ENCODE measurements around the gene FAM187B.
"Not testable (repeated sequence)": the region's sequence is repeated elsewhere in the genome, so short reads cannot be mapped to it uniquely, and the experiment has no call there.

FAM187B gene

DNA sequence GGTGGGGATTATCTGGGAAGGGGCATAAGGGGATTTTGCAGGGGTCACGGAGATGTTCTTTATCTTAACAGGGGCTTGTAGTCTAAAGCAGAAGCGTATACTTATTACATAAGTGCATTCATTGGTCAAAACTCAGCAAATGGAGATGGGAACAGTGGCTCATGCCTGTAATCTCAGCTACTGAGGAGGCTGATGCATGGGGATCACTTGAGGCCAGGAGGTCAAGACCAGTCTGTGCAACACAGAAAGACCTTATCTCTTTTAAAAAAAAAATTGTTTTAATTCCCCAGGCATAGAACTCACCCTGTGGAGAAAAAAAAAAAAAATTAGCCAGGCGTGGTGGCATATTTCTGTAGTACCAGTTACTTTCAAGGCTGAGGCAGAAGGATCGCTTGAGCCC is 18.9 kb downstream of the FAM187B start:
- no peak for DNase-seq

DNA sequence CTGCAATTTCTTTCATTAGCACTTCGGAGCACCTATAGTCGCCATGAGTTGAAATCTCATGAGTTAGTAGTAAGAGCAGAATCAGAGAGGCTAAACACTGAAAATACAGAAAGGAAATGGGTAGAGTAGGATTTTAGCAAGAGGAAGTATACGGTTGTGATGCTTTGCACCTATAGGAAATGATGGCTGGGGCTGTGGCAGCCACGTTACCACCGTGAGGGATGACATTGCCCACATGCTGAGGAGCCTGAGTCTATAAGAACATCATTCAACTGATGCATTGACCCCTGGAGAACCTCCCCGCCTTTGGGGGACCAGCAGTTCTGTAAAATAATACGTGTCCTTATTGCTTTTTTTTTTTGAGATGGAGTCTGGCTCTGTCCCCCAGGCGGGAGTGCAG is 20.4 kb downstream of the FAM187B start:
- DNase-seq: no peak

GRCh38 chr19:35207391-35207871 is 21.1 kb downstream of the FAM187B start:
- DNase-seq: no peak

- no peak for DNase-seq
These were observed 21.7 kb downstream of the FAM187B start for GRCh38 chr19:35206855-35207254.

GRCh38 chr19:35206379-35206778 is 22.2 kb downstream of the FAM187B start:
- no peak for DNase-seq

DNA sequence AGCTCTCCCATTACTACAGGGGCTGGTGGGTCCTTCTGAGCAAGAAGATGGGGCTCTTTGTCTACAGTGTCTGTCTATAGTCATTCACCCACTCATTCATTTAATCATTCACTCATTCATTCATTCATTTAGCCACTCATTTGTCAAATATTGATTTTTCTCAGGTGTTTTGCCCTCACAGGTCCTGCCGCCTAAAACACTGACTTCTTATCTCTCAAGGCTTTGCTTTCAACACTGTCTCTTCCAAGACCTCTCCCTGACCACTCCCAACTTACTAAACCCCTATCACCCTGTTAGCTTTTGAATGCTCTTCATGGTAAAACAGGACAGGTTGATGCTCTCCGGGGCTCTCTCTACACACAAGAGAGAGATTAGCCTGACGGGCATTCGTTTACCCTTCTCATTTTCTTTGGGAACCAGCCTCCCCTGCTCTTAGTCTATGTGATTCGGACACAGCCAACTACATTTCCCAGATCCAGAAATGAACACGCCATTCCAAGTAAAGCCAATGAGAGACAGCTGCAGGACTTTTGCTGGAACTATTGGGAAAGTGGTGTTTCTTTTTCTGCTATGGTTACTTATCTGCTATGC is 22.7 kb downstream of the FAM187B start:
- DNase-seq: no peak

DNA sequence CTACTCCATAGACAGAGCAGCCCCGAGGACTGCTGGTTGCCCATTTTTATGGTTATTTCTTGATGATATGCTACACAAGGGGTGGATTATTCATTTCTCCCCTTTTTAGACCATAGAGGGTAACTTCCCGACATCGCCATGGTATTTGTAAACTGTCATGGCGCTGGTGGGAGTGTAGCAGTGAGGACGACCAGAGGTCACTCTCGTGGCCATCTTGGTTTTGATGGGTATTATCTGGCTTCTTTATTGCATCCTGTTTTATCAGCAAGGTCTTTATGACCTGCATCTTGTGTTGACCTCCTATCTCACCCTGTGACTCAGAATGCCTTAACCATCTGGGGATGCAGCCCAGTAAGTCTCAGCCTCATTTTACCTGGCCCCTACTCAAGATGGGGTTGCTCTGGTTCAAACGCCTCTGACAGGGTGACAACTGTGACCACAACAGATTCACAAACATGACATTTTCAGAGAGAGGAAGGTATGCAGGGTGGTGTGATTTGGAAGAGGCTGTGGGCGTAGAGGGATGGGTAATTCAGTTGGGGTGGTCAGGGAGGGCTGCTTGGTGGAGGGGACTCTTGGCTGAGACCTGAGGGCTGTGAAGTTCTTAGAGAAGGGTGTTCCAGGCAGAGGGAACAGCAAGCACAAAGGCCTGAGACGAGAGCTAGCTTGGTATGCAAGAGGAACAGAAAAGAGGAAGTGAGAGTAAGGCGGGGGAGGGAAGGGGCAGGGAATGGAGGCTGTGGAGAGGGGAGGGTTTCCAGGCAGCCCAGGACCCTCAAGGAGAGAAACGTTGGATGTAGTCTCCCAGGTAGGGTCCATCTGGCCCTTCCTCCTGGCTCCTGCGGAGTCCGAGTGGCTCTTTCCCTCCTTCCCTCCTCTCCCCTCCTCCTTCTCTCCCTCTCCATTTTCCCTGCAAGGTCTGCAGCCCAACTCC is 23.5 kb downstream of the FAM187B start:
- no peak for DNase-seq

DNA sequence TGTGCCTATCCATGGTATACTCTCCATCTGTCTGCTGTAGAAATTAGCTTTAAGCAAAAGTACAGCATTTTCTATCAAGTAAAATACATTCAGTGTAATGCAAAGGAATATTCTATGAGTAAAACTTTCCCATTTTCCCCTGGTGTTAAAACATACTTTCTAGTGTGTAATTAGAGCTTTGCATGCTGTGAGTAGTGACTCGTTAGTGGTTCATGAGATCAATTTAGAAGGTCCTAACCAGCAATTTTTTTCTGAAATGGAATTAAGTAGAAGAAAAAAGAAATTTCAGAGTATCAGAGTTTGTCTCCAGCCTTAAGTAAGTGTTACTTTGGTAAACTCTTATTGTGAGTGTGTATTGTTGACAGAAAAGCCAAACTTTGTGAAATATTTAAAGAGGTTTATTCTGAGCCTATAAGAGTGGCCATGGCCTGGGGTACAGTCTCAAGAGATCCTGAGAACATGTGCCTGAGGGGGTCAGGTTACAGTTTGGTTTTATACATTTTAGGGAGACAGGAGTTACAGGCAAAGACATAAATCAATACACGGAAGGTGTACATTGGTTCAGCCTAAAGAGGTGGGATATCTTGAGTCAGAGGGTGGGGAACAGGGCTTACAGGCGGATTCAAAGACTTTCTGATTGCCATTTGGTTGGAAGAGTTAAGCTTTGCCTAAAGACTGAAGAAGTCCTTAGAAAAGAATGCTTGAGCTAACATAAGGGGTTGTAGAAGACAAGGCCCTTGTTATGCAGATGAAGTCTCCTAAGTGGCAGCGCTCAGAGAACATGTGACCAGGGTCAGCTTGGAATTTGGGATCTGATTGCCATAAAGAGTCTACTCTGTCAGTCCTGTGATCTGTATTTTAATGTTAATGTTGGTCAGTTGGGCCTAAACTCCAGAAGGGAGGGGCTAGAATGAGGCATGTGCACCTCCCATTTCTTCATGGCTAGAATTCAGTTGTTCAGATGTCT is 25.5 kb downstream of the FAM187B start:
- no peak for DNase-seq

GRCh38 chr19:35199481-35199880 is 29.1 kb downstream of the FAM187B start:
- no peak for DNase-seq

DNA sequence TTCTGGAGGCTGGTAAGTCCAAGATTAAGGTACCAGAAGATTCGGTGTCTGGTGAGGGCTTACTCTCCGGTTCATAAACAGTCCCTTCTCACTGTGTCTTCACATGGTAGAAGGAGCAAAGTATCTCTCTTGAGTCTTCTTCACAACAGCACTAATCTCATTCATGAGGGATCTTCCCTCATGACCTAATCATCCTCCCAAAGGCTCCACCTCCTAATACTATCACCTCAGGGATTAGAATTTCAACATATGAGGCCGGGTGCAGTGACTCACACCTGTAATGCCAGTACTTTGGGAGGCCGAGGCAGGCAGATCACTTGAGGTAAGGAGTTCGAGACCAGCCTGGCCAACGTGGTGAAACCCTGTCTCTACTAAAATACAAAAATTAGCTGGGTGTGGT is 31.7 kb downstream of the FAM187B start:
- DNase-seq: not testable (repeated sequence)

DNA sequence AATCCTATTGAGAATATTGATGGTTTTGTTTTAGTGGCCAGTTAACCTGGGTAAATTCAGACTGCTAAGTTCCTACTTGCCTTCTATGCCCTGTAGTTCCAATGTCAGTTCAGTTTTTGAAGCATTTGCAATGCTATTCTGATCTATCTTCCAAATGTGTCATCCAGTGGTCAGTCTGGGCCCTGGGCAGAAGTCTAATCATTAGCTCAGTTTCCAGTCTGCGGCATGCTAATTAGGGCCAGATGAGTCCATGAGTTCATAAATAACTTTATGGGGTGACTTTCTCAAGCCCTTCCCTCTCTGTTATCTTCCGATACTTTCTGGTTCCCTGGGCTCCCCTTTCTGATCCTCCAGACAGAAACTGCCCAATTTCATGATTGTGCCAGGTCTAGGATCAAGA is 32.7 kb downstream of the FAM187B start:
- no peak for DNase-seq

DNA sequence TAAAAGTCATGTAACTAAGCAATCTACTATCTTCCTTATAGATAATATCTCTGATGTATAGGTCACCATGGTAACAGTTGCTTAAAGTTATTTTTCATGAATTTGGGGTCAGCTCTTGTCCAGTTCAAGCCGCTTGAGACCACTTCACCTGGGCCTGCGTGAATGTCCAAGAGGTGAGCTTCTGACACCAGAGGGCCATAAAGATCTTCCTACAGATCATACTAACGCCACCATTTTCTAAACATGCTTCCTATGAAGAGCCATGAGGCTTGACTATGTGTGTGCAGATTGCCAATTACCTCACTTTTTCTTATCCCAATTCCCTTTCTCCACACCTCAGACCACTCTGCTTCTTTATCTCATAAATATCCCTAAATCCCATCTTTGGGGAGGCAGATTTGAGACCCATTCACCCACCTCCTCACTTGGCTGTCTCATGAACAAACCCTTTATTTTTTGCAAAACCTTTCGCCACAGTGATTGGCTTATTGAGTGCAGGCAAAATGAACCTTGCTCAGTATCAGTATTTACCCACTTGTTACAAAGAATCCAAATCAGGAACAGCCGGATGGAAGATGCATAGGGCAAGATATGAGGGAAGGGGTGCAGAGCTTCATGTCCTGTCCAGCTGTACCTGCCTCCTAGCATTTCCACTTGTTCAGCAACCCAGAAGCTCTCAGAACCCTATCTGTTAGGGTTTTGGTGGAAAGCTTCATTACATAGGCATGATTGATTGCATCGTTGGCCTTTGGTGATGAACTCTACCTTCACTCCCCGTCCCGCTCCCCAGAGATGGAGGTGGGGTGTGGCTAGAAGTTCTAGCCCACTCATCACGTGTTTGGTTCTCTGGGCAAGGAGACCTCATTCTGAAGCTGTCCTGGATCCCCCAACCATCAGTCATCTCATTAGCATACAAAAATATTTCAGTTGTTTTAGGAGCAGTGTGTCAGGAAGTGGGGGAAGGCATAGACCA is 34.2 kb downstream of the FAM187B start:
- no peak for DNase-seq

DNA sequence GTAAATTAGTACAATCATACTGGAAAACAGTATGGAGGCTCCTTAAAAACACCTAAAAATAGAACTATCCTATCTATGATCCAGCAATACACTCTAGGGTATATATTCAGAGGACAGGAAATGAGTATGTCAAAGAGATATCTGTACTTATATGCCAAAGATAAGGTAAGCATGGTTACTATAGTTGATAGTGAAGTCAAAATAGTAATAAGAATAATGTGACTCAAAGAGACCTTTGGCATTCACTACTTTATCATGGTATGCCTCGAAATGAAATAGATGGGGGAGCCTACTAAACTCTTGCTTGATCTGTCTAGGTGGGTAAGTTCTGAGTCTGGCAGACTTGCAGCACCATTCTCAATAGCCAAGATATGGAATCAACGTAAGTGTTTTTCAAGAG is 43.7 kb downstream of the FAM187B start:
- DNase-seq: no peak

DNA sequence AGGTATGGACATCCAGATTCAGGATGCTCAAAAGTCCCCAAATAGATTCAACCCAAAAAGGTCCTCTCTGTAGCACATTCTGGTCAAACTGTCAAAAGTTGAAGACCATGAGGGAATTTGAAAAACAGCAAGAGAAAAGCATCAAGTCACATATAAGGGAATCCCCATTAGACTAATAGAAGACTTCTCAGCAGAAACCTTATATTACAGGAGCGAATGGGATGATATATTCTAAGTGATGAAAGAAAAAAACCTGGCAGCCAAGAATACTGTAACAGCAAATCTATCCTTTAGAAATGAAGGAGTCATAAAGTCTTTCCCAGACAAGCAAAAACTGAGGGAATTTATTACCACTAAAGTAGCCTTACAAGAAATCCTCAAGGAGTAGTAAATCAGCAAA is 44.3 kb downstream of the FAM187B start:
- no peak for DNase-seq

GRCh38 chr19:35181387-35181786 is 47.2 kb downstream of the FAM187B start:
- no peak for DNase-seq

- DNase-seq: no peak
These were observed 48.7 kb downstream of the FAM187B start for GRCh38 chr19:35179830-35180229.

GRCh38 chr19:35178701-35179100 is 49.8 kb downstream of the FAM187B start:
- no peak for DNase-seq

- DNase-seq: no peak
These were observed 50.9 kb downstream of the FAM187B start for GRCh38 chr19:35177377-35178274.

- DNase-seq: no peak
These were observed 52.4 kb downstream of the FAM187B start for GRCh38 chr19:35176181-35176570.
